ENCODE data around the gene APOA4.

- TF ChIP-seq EZH2 (IDR thresholded peaks at IDR 0.05) (no peak), CTCF (IDR thresholded peaks at IDR 0.05) (peak; percentile 93), EZH2phosphoT487 (IDR thresholded peaks at IDR 0.05) (no peak)
These were observed 31.9 kb downstream of the APOA4 start for GRCh38 chr11:116791002-116791812.
